NT2/D1 (cell line): ENCODE data around the gene ABHD1.

Source experiments
- YY1 ChIP-seq: IDR thresholded peaks from 2 replicates; pipeline ENCODE4 v1.6.1; 2011; ENCODE audit not compliant: insufficient read length, insufficient read depth
- ZNF274 ChIP-seq: IDR thresholded peaks from 2 replicates; pipeline ENCODE4 v1.6.1; 2011; ENCODE audit warnings: mild to moderate bottlenecking, low read depth, low read length

- TF ChIP-seq YY1 (no peak), ZNF274 (no peak)
Measured at GRCh38 chr2:27137322-27137935, 13.8 kb downstream of the ABHD1 start.
